Skeletal muscle cell (primary cell): Measurements from ENCODE around the gene CLIP1.
A peak's percentile ranks its signal among the peaks of the same experiment; 100 is the strongest.
"Not testable (repeated sequence)": the region's sequence is repeated elsewhere in the genome, so short reads cannot be mapped to it uniquely, and the experiment has no call there.

ENCODE experiments used
- DNase-seq: peaks from one replicate; pipeline ENCODE4 v3.0.0-alpha.2; 2010; ENCODE audit warnings: low read depth
- H3K4me3 ChIP-seq: 2 replicates; pipeline ENCODE4 v1.5.1; 2011; ENCODE audit warnings: low read depth, mild to moderate bottlenecking, control low read depth, low read length, moderate library complexity

The CLIP1 gene

DNA sequence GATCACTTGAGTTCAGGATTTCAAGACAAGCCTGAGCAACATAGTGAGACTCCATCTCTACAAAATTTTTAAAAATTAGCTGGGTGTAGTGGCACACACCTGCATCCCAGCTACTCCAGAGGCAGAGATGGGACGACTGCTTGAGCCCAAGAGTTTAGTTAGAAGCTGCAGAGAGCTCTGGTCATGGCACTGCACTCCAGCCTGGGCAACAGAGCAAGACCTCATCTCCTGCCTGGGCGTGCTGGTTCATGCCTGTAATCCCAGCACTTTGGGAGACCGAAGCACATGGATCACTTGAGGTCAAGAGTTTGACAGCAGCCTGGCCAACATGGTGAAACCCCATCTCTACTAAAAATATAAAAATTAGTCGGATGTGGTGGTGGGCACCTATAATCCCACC, 20.2 kb downstream of the CLIP1 start:
- H3K4me3 ChIP-seq = no peak overlapping the region
- DNase-seq = no peak

DNA sequence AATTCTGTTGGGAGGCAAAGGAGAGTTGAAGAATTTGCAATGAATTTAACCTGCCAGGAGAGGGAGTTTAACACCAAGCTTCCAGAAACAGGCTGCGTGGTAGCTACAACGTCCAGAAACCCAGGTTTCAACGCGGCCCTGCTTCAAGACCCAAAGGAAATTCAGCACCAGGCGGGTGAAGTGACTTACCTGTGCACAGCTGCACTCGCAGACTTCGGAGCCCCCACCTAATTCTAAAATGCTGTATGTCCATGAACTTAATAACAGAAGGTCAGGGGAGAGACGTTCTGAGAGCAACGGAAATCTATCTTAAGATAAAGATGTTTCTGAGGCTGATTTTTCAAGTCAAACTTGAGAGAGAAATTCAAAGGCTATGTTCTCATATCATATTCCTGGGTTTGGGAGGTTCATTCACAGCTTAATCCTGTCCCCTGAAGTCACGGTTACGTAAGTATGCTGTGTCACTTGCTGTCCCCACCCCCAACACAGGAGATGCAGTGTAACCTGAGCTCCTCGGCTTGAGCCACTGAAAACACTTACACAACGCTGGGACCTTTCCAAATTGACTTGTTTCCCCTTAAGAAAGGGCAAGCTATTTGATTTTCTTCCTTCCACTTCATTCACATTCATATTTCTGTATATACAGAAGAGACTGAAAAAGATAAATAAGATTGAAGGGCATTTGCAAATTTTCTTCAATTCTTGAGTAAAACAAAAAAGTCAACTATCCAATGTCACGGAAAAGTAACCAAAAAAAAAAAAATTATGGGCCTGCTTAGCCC, 22.7 kb downstream of the CLIP1 start:
- peak; percentile 83 for DNase-seq
- no peak overlapping the region for H3K4me3 ChIP-seq

DNA sequence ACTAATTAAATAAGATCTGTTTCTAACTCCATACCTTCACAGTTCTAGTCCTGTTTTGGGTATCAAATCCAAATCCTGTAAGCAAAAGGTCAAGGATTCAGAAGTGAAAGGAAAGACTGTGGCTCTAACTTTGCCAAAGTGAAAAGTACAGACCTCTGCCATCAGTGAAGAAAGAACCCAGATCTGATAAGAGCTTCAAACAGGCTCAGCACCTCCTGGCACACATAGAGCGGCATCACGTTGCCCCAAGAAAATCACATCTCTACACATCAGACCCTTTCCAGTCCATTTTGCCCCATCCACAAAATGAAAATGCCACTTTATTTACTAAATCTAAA, 23.2 kb downstream of the CLIP1 start:
- H3K4me3 ChIP-seq = no peak overlapping the region
- DNase-seq = no peak

DNA sequence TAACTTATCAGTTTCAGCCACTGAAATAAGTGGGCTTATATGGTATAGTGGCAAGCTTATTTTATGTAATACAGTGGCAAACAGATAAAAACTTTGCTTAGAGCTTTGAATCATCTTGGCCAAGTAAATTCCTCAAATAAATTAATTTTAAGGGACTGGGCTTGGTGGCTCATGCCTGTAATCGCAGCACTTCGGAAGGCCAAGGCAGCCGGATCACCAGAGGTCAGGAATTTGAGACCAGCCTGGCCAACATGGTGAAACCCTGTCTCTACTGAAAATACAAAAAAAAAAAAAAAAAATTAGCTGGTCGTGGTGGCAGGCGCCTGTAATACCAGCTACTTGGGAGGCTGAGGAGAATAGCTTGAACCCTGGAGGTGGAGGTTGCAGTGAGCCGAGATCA, 24.5 kb downstream of the CLIP1 start:
- not testable (repeated sequence) for DNase-seq, H3K4me3 ChIP-seq

DNA sequence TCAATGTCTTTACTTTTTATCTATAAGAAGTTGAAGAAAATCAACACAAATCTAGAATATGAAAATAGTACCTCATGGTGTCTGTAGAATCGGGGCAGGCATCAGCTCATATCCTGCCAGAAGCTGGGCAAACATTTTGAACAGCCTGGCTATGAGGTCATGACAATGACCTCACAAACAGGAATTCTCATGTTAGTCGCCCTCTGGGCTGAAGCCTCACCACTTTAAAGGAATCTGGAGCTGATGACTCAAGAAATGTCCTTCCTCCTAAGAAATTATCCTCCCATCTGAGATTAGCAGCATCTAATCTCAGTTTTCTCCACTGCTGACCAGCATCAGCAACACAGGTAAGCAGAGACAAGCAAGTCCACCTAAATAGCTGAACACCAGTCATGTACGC, 27.1 kb downstream of the CLIP1 start:
- no peak overlapping the region for H3K4me3 ChIP-seq
- peak; percentile 64 for DNase-seq

DNA sequence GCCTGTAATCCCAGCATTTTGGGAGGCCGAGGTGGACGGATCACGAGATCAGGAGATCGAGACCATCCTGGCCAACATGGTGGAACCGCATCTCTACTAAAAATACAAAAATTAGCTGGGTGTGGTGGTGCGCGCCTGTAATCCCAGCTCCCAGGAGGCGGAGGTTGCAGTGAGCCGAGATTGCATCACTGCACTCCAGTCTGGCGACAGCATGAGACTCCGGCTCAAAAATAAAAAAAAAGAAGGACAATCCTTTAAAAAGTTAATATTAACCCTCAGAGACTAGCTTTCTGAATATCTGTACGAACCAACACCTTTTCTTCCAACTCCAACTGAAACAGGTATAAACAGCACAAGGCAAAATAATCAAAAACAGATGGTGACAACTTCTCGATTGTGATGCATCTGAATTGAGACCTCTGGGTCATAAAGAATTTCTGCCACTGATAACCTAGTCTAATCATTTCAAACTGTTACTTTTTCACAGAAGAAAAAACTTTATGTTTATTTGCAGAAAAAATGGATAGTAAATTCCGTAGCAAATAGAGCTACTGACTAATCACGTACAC, 27.8 kb downstream of the CLIP1 start:
- no peak overlapping the region for H3K4me3 ChIP-seq
- no peak for DNase-seq

DNA sequence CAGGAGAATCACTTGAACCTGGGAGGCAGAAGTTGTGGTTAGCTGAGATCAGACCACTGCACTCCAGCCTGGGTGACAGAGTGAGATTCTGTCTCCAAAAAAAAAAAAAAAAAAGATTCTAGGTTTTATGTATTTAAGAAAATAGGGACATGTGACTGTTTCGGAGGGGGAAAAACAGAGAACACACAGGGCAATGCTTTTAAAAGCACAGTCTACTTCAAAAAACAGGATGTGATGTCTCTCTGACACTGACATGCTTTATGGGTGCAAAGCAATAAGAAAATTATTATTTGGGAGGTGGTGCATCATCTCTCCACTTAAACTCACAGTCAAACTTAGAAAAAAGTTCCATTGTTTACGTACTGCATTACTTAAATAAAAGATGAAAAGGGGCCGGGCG, 28.7 kb downstream of the CLIP1 start:
- H3K4me3 ChIP-seq = no peak overlapping the region
- no peak for DNase-seq

DNA sequence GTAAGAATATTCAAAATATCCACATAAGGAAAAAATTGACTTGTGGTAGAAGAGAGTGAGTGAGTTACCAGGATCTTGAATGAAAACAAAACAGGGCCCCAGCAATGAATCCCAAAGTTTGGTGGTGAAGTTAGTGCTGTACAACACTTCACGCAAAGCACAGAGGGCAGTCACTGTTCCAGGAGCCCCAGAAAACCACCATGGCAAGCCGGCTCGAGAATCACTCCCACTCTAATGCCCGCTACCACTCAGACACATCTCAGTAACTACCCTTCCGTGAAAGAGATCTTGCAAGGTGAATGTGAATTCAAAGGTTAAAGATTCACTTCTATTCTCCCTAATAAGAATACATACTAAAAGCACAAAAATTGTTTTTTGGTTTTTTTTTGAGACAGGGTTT, 30.1 kb downstream of the CLIP1 start:
- H3K4me3 ChIP-seq = no peak overlapping the region
- DNase-seq = no peak

DNA sequence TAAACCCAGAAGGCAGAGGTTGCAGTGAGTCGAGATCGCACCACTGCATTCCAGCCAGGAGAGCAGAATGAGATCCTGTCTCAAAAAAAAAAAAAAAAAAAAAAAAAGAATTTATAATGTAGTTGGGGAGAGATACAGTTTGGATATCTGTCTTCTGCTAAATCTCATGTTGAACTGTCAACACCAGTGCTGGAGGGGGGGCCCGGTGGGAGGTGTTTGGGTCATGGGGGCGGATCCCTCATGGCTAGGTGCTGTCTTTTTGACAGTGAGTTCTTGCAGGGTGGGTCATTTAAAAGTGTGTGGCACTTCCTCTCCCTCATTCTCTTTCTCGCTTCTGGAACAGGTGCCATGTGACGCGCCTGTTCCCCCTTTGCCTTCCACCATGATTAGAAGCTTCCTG, 32.8 kb downstream of the CLIP1 start:
- DNase-seq = no peak
- H3K4me3 ChIP-seq = no peak overlapping the region

DNA sequence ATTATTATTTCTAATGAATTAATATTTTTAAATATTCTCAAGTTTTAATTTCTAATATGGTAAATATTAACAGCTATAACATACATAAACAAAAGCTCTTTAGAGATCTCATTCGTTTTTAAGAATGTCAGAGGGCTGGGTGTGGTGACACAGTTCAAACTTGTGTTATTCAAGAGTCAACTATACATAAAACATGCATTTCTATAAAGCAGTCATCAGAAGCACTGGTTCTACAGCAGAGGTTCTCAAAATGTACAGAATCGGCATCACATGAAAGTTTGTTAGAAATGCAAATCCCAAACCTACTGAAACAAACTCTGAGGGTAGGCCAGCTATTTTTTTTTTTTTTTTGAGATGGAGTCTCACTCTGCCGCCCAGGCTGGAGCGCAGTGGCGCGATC, 34.6 kb downstream of the CLIP1 start:
- DNase-seq = no peak
- H3K4me3 ChIP-seq = no peak overlapping the region

DNA sequence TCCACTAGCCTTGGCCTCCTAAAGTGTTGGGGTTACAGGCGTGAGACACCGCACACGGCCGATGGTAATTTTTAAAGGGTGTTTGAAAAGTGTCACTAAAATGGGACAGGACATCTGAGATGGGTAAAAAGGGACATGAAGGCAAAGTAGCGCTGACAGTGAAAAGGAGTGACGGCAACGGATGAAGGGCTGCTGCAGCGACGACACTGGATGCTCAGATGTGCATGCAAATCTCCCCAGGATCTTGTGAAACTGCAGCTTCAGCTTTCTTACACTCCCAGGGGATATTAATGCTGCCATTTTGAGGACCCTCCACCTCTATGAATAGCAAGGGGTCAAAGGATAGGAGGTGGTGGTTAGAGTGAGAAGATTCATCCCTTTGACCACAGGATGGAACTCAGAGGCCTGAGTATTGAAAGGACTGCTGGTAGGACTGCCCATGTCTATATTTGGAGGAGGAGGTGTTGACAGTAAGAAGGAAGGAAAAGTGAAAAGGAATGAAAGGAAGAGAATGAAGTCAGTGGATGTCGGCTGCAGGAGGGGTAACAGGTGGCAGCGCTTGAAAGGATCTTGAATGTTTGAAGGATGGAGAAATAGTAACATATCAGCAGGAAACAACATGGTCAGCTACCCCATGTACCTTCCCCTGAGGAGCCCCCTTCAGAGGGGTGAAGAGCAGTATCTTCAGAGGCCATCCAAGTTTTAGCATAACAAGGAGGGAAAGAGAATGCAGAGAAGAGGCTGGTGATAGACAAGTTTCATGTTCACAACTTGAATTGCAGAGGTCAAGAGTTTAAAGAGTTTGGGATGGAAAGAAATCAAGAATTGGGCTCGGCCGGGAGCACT, 37.1 kb downstream of the CLIP1 start:
- no peak for DNase-seq
- H3K4me3 ChIP-seq = no peak overlapping the region

DNA sequence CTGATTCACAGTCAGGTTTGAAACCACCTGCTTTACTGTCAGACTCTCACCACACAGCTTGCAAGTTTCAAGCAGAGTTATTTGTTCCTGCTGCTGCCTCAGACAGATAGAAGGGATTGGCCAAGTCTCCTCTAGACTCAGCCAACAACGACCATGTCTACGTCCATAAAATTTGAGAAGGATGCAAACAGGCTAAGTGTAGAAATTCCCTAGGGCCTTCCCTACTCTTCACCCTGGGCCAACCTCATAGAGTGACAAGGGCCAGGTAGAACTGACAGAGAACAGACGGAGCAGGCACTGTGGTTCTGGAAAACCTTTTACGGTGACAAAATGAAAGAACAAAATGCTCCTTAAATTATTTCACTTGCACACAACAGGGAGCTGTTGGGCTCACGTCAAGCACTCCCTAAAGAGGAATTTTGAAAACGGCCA, 39.5 kb downstream of the CLIP1 start:
- no peak overlapping the region for H3K4me3 ChIP-seq
- DNase-seq = no peak

DNA sequence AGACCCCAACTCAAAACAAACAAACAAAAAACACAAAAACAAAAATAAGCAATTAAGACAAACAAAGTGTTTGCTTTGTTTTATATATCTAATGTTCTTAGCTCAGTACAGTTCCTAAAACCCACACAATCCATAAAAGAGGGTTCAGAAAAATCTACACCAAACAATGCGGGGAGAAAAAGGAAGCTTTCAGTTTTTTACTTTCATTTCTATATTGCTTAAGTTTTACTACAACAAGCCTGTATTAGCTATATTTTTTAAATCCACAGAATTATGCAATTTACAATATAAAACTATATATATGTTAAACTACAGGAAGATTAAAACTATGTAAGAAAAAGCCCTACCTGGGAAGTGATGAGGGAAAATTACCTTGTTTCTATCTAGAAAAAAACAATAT, 41.4 kb downstream of the CLIP1 start:
- no peak for DNase-seq
- no peak overlapping the region for H3K4me3 ChIP-seq

DNA sequence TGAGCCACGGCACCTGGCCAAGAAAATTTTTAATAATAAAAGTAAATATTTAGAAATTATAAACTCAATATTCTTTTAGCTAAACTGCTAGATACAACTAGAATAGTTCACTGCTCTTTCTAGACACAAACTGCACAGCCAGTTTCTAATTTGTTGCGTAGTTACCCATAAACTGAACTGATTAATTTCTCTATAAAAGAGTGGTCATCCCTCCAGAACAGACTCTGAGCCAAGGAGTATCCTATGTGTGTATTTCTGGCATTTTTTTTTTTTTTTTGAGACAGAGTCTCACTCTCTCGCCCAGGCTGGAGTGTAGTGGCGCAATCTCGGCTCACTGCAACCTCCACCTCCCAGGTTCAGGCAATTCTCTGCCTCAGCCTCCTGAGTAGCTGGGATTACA, 45.7 kb downstream of the CLIP1 start:
- not testable (repeated sequence) for DNase-seq, H3K4me3 ChIP-seq

DNA sequence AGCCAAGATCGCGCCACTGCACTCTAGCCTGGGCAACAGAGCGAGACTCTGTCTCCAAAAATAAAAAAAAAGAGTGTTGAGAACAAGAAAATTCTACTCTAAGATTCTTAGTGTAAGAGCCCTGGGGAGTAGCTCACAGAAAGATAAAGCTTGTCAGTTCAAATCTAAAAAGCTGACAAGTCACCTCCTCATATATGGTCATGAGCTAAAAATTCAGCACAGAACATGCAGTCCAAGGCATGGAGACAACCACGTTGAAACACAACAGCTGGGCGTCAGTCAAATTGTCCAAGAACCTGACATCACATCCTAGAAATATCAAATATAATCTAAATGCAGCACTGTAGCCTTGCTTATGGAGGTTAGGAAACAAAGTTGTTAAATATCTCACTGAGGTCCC, 47.8 kb downstream of the CLIP1 start:
- no peak overlapping the region for H3K4me3 ChIP-seq
- no peak for DNase-seq

DNA sequence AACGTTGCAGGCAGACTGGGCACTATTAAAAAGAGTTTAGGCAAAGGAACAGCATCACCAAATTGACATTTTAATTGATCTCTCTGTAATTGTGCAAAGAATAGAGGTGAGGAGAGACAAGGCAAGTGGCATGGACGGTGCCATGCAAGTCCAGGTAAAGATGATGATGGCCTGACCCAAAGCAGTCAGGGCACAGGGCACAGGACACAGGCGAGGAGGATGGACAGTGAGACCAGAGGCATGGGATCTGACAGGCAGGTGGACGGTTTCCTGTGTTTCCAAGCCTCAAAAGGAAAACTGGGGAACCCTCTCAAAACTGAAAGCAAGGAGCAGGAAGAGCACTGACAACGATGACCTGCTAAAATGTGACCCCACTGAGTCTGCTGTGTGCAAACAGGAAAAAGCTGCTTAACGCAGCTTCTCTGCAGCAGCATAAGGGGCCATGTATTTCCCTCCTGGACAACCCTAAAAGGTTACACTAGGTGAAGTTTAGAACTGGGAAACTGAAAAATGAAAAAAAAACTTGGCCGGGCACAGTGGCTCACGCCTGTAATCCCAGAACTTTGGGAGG, 50.9 kb downstream of the CLIP1 start:
- no peak overlapping the region for H3K4me3 ChIP-seq
- DNase-seq = no peak

DNA sequence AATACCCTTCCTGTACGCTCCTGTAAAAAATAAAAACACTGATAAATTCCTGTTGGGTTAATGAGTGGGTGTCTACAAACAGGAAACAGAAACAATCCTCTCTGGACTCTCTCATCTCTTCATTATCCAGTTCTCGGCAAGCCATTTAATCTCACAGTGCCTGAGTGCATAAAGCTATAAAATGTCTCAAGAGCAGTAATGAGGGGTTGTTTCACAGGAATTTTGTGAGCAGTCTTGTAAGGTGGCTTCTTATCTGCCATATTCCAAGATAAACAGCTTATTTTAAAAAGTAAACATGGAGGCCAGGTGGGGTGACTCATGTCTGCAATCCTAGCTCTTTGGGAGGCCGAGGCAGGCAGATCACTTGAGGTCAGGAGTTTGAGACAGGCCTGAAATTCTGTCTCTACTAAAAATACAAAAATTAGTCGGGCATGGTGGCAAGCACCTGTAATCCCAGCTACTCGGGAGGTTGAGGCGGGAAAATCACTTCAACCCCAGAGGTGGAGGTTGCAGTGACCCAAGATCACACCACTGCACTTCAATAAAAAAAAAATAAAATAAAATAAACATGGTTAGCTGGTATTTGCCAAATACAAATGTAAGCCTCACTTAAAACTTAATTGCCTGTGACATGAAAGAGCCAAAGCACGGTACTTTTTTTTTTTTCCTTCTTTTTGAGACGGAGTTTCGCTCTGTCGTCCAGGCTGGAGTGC, 54.0 kb downstream of the CLIP1 start:
- peak; percentile 5 for DNase-seq
- no peak overlapping the region for H3K4me3 ChIP-seq

DNA sequence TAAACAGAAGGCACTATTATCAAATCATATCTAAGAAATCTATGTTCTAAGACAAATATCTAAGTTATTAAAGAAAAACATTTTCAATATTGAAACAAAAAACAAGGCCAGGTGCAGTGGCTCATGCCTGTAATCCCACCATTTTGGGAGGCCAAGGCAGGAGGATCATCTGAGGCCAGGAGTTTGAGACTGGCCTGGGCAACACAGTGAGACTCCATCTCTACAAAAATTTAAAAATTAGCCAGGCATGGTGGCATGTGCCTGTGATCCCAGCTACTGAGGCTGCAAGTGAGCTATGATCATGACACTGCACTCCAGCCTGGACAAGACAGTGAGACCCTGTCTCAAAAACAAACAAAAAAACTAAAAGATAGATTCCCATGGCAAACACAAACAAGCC, 54.8 kb downstream of the CLIP1 start:
- H3K4me3 ChIP-seq, DNase-seq: not testable (repeated sequence)

DNA sequence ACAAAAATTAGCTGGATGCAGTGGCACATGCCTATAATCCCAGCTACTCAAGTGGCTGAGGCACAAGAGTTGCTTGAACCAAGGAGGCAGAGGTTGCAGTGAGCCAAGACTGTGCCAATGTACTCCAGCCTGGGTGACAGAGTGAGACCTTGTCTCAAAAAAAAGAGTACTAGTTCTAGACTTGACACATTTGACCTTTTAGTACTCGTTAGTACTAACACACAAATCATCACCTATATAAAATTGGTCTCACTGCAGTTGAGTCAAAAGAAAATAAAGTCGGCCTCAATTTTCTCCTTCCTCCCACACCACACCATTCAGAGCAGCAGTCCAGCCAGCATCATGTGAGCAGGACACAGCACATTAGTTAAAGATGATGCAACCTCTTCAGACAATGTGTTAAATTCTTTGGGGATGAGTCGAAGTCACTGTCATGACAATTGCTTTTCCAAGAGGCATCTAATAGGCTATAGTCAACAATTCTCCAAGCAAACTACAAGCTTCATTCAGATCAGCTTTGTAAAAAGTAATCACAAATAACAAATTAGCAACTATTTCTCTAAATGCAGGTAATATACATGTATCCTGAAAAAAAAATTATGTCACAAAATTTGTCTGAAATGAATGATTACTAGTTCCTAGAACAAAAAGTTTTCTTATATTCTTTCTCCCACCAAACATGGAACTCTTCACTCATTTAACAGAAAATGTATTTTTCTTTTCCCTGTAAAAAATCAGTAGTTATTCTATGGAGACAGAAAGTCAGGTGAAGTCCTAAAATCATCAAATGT, 55.6 kb downstream of the CLIP1 start:
- no peak overlapping the region for H3K4me3 ChIP-seq
- peak; percentile 88 for DNase-seq
